ENCODE measurements around the gene GALNT10. TPM values are rescaled to one million over a fixed set of nuclear protein-coding genes. Genes with fewer than 3 reads are reported as not detected.

GALNT10 gene
- total and polyA plus RNA-seq, 10 donors, result 7.6 to 50.2 (median 43.5) TPM

GRCh38 chr5:154191467-154192261 lies 1.1 kb downstream of the GALNT10 start:
- no peak for DNase-seq
- peak overlapping the region in 1 of 8 donors; percentile 14 for H3K27ac ChIP-seq
- no peak for TF ChIP-seq POLR2AphosphoS5 (IDR thresholded peaks at IDR 0.05)
- no peak for TF ChIP-seq POLR2A (IDR thresholded peaks at IDR 0.05)
- TF ChIP-seq CTCF (IDR thresholded peaks at IDR 0.05 in 8 of 11, conservative IDR thresholded peaks at IDR 0.05 in 3 of 11), result no peak
- WGBS, 5 donors, result 35 to 52% (median 45%) methylated on average over 10 of the region's 10 CpGs
- H3K27me3 ChIP-seq (replicated peaks in 1 of 7), result peaks cover 0 to 7% (median 0%) of the 10 kb centered on the region in 7 donors
- peaks cover 0 to 26% (median 0%) of the 10 kb centered on the region in 6 donors for H3K36me3 ChIP-seq
- peak overlapping the region in 6 of 8 donors; percentile 67 to 96 (median 86) for H3K4me3 ChIP-seq
- H3K4me1 ChIP-seq, result peaks cover 12 to 70% (median 44%) of the 10 kb centered on the region in 6 donors
- no peaks in the 10 kb centered on the region for H3K9me3 ChIP-seq
- intact Hi-C loops (cut with DNase I; ENCODE audit: low total_unique reads), result loop anchor here (10.0 kb wide), 1 partner anchor 93 kb away; no protein-coding TSS in a partner anchor

- 74 to 87% (median 81%) methylated on average over 3 of the region's 3 CpGs for WGBS, 5 donors
- TF ChIP-seq POLR2A (IDR thresholded peaks at IDR 0.05), result no peak
- no peak for TF ChIP-seq POLR2AphosphoS5 (IDR thresholded peaks at IDR 0.05)
- no peak for TF ChIP-seq CTCF (IDR thresholded peaks at IDR 0.05 in 8 of 11, conservative IDR thresholded peaks at IDR 0.05 in 3 of 11)
- H3K4me3 ChIP-seq, result no peak overlapping the region
- peaks cover 0 to 35% (median 0%) of the 10 kb centered on the region in 6 donors for H3K36me3 ChIP-seq
- peaks cover 0 to 7% (median 0%) of the 10 kb centered on the region in 7 donors for H3K27me3 ChIP-seq (replicated peaks in 1 of 7)
- no peaks in the 10 kb centered on the region for H3K9me3 ChIP-seq
- no peak for DNase-seq
- intact Hi-C loops (cut with DNase I; ENCODE audit: low total_unique reads), result loop anchor here (10.0 kb wide), 1 partner anchor 92 kb away; no protein-coding TSS in a partner anchor
- peaks cover 26 to 86% (median 59%) of the 10 kb centered on the region in 6 donors for H3K4me1 ChIP-seq
- H3K27ac ChIP-seq, result no peak overlapping the region
These were observed 2.8 kb downstream of the GALNT10 start for GRCh38 chr5:154193283-154193682.

- no peak overlapping the region for H3K27ac ChIP-seq
- 92 to 100% (median 96%) methylated on average over 1 of the region's 1 CpG for WGBS, 5 donors
- no peaks in the 10 kb centered on the region for H3K9me3 ChIP-seq
- H3K36me3 ChIP-seq, result peaks cover 0 to 39% (median 0%) of the 10 kb centered on the region in 6 donors
- intact Hi-C loops (cut with DNase I; ENCODE audit: low total_unique reads), result loop anchor here (10.0 kb wide), 1 partner anchor 91 kb away; no protein-coding TSS in a partner anchor
- H3K27me3 ChIP-seq (replicated peaks in 1 of 7), result peaks cover 0 to 7% (median 0%) of the 10 kb centered on the region in 7 donors
- no peak overlapping the region for H3K4me3 ChIP-seq
- no peak for DNase-seq
- peaks cover 26 to 88% (median 61%) of the 10 kb centered on the region in 6 donors for H3K4me1 ChIP-seq
- no peak for TF ChIP-seq POLR2A (IDR thresholded peaks at IDR 0.05)
- no peak for TF ChIP-seq CTCF (IDR thresholded peaks at IDR 0.05 in 8 of 11, conservative IDR thresholded peaks at IDR 0.05 in 3 of 11)
- no peak for TF ChIP-seq POLR2AphosphoS5 (IDR thresholded peaks at IDR 0.05)
These were observed 3.2 kb downstream of the GALNT10 start for GRCh38 chr5:154193701-154194121.

Measured in spleen (tissue), 11 donors.